Aorta (tissue), 5 donors: ENCODE results near the gene KCTD12. TPM values are rescaled to one million over a fixed set of nuclear protein-coding genes. Genes with fewer than 3 reads are reported as not detected.
A peak's percentile ranks its signal among the peaks of the same experiment; 100 is the strongest.

Experiments used
- ATAC-seq: fragments of 200-7000 bp; cut with Tn5 transposase; one replicate; pipeline ENCODE4 v1.9.1; 2022; ENCODE audit warnings: moderate library complexity; ENCODE audit not compliant: low FRiP score
- DNase-seq, 2 donors: peaks; one replicate each; pipeline ENCODE4 v3.0.0-alpha.2; 2020
- H3K27ac ChIP-seq, 2 donors: one replicate each; pipeline ENCODE4 v1.5.1; 2013; ENCODE audit warnings: low read length in 2 of 2, mild to moderate bottlenecking in 2 of 2, moderate library complexity in 2 of 2, control low read depth in 1 of 2, inconsistent platforms in 1 of 2, low read depth in 1 of 2
- H3K27me3 ChIP-seq, 2 donors: one replicate each; pipeline ENCODE4 v1.6.1; 2013; ENCODE audit warnings: control low read depth in 1 of 2, low read length in 1 of 2, mild to moderate bottlenecking in 1 of 2, moderate library complexity in 1 of 2; ENCODE audit not compliant: insufficient read depth in 2 of 2, control insufficient read depth in 1 of 2
- H3K36me3 ChIP-seq, 2 donors: one replicate each; pipeline ENCODE4 v1.6.1; 2013; ENCODE audit warnings: control low read depth in 1 of 2, low read length in 1 of 2, mild to moderate bottlenecking in 1 of 2; ENCODE audit not compliant: insufficient read depth in 2 of 2, control insufficient read depth in 1 of 2
- H3K4me1 ChIP-seq, 2 donors: one replicate each; pipeline ENCODE4 v1.6.1; 2013; ENCODE audit warnings: low read length in 2 of 2, control low read depth in 1 of 2, mild to moderate bottlenecking in 1 of 2, moderate library complexity in 1 of 2; ENCODE audit not compliant: insufficient read depth in 2 of 2, control insufficient read depth in 1 of 2
- H3K4me3 ChIP-seq, 2 donors: one replicate each; pipeline ENCODE4 v1.5.1; 2013; ENCODE audit warnings: low read length in 2 of 2, control low read depth in 1 of 2, mild to moderate bottlenecking in 1 of 2
- H3K9me3 ChIP-seq: one replicate; pipeline ENCODE4 v1.6.1; 2013; ENCODE audit warnings: mild to moderate bottlenecking, low read length; ENCODE audit not compliant: control insufficient read depth
- WGBS, 2 donors: extraction: QIAGEN DNeasy Blood & Tissue Kit; methylation state at CpG; one replicate each; pipeline ENCODE4 v1.1.7; 2013; 5-methylcytosine and 5-hydroxymethylcytosine counted together
- intact Hi-C, 2 donors: fragments of 100-400 bp; cut with DNase I; formaldehyde crosslinking; loops; one replicate each; pipeline versions ENCODE4 v1.14.2 to v1.15.0; 2022
- polyA plus RNA-seq, 2 donors: library from polyadenylated mRNA; stranded (reverse); fragments of 200-250 nt; gene quantifications; one replicate each; pipeline ENCODE4 v1.2.3, GENCODE V29; 2013
- total RNA-seq, 2 donors: library from RNA; stranded (reverse); fragmentation: NEBNext Ultra II Directional; extraction: Animal tissue kit (Norgen Biotek cat#: 25700); gene quantifications; one replicate each; pipeline ENCODE4 v1.2.1, GENCODE V29; 2021
- donor health status: healthy with polysubstance abuse.
- donor health status: Bipolar disorder and iron deficiency.
- donor health status: DM: no; HTN: no; CAD: no.
- donor health status: DM: no; HTN: no; CAD: no.
- donor health status: DM: yes; HTN: yes; CAD: no.

The KCTD12 gene
- total and polyA plus RNA-seq, 4 donors, result 20.8 to 137 (median 67.1) TPM

- H3K36me3 ChIP-seq, result no peaks in the 10 kb centered on the region
- ATAC-seq, result no peak
- no peak overlapping the region for H3K27ac ChIP-seq
- no peaks in the 10 kb centered on the region for H3K27me3 ChIP-seq
- DNase-seq, result peak in 1 of 2 donors; percentile 47
- H3K4me3 ChIP-seq, result no peak overlapping the region
- WGBS, 2 donors, result 86 to 90% methylated on average over 2 of the region's 2 CpGs
- intact Hi-C loops, result no loop called here
- H3K4me1 ChIP-seq, result no peaks in the 10 kb centered on the region
- H3K9me3 ChIP-seq, result peaks cover 2% of the 10 kb centered on the region
These were observed 8.4 kb upstream of the KCTD12 start for GRCh38 chr13:76894401-76895110.

- Histone ChIP-seq H3K4me3 (no peak overlapping the region), H3K9me3 (no peaks in the 10 kb centered on the region), H3K27ac (no peak overlapping the region), H3K36me3 (no peaks in the 10 kb centered on the region), H3K4me1 (no peaks in the 10 kb centered on the region), H3K27me3 (no peaks in the 10 kb centered on the region)
- intact Hi-C loops, result no loop called here
- ATAC-seq, result no peak
- 64 to 68% methylated on average over 1 of the region's 1 CpG for WGBS, 2 donors
- no peak for DNase-seq
These were observed 6.3 kb upstream of the KCTD12 start for GRCh38 chr13:76892488-76892887.

GRCh38 chr13:76890021-76890420 is 3.8 kb upstream of the KCTD12 start:
- H3K9me3 ChIP-seq, result no peaks in the 10 kb centered on the region
- H3K4me3 ChIP-seq, result no peak overlapping the region
- H3K4me1 ChIP-seq, result no peaks in the 10 kb centered on the region
- DNase-seq (no peak), ATAC-seq (no peak)
- 89 to 94% methylated on average over 1 of the region's 1 CpG for WGBS, 2 donors
- intact Hi-C loops, result no loop called here
- no peak overlapping the region for H3K27ac ChIP-seq
- no peaks in the 10 kb centered on the region for H3K36me3 ChIP-seq
- H3K27me3 ChIP-seq, result no peaks in the 10 kb centered on the region

GRCh38 chr13:76889254-76889653 is 3.0 kb upstream of the KCTD12 start:
- DNase-seq (no peak), ATAC-seq (no peak)
- intact Hi-C loops, result loop anchor here in 1 of 2 donors (5.0 to 10.0 kb wide), 4 partner anchors 62 to 407 kb away; no protein-coding TSS in a partner anchor
- no peaks in the 10 kb centered on the region for H3K4me1 ChIP-seq
- no peak overlapping the region for H3K27ac ChIP-seq
- H3K27me3 ChIP-seq, result no peaks in the 10 kb centered on the region
- H3K9me3 ChIP-seq, result no peaks in the 10 kb centered on the region
- no peaks in the 10 kb centered on the region for H3K36me3 ChIP-seq
- 93 to 96% methylated on average over 1 of the region's 1 CpG for WGBS, 2 donors
- H3K4me3 ChIP-seq, result no peak overlapping the region

GRCh38 chr13:76888421-76888820 is 2.2 kb upstream of the KCTD12 start:
- ATAC-seq (no peak), DNase-seq (no peak)
- 94 to 100% methylated on average over 1 of the region's 1 CpG for WGBS, 2 donors
- no peak overlapping the region for H3K27ac ChIP-seq
- no peaks in the 10 kb centered on the region for H3K9me3 ChIP-seq
- H3K4me3 ChIP-seq, result no peak overlapping the region
- no peaks in the 10 kb centered on the region for H3K4me1 ChIP-seq
- no peaks in the 10 kb centered on the region for H3K36me3 ChIP-seq
- no peaks in the 10 kb centered on the region for H3K27me3 ChIP-seq
- intact Hi-C loops, result loop anchor here in 1 of 2 donors (5.0 to 10.0 kb wide), 4 partner anchors 61 to 406 kb away; no protein-coding TSS in a partner anchor

GRCh38 chr13:76887076-76887563 is 915 bp upstream of the KCTD12 start:
- Histone ChIP-seq H3K27me3 (no peaks in the 10 kb centered on the region), H3K4me3 (peak overlapping the region; percentile 58 to 60), H3K4me1 (no peaks in the 10 kb centered on the region), H3K27ac (peak overlapping the region; percentile 16 to 89), H3K9me3 (no peaks in the 10 kb centered on the region), H3K36me3 (no peaks in the 10 kb centered on the region)
- DNase-seq, result peak in 1 of 2 donors; percentile 51
- no peak for ATAC-seq
- intact Hi-C loops, result loop anchor here in 1 of 2 donors (5.0 to 10.0 kb wide), 4 partner anchors 60 to 405 kb away; no protein-coding TSS in a partner anchor
- WGBS, 2 donors, result 2 to 5% methylated on average over 20 of the region's 20 CpGs

- H3K4me3 ChIP-seq, result peak overlapping the region; percentile 58 to 60
- H3K36me3 ChIP-seq, result no peaks in the 10 kb centered on the region
- H3K4me1 ChIP-seq, result no peaks in the 10 kb centered on the region
- intact Hi-C loops, result loop anchor here in 1 of 2 donors (5.0 to 10.0 kb wide), 4 partner anchors 59 to 404 kb away; no protein-coding TSS in a partner anchor
- 0% methylated on average over 36 to 37 of the region's 37 CpGs for WGBS, 2 donors
- H3K9me3 ChIP-seq, result no peaks in the 10 kb centered on the region
- no peak for ATAC-seq
- H3K27ac ChIP-seq, result peak overlapping the region; percentile 15 to 73
- DNase-seq, result no peak
- H3K27me3 ChIP-seq, result no peaks in the 10 kb centered on the region
These were observed 257 bp downstream of the KCTD12 start for GRCh38 chr13:76886005-76886291.

- H3K27me3 ChIP-seq, result no peaks in the 10 kb centered on the region
- no peaks in the 10 kb centered on the region for H3K36me3 ChIP-seq
- peak; percentile 72 for ATAC-seq
- H3K4me1 ChIP-seq, result no peaks in the 10 kb centered on the region
- intact Hi-C loops, result loop anchor here in 1 of 2 donors (5.0 to 10.0 kb wide), 4 partner anchors 58 to 403 kb away; no protein-coding TSS in a partner anchor
- peak overlapping the region; percentile 15 to 73 for H3K27ac ChIP-seq
- peak overlapping the region; percentile 58 to 60 for H3K4me3 ChIP-seq
- 0% methylated on average over 73 to 94 of the region's 94 CpGs for whole genome bisulfite sequencing, 2 donors
- peak; percentile 85 to 90 for DNase-seq
- no peaks in the 10 kb centered on the region for H3K9me3 ChIP-seq
These were observed 801 bp downstream of the KCTD12 start for GRCh38 chr13:76885203-76886004.
